ENCODE results near the gene ZNF639. TPM values are rescaled to one million over a fixed set of nuclear protein-coding genes. Genes with fewer than 3 reads are reported as not detected.
"Not testable (repeated sequence)": the region's sequence is repeated elsewhere in the genome, so short reads cannot be mapped to it uniquely, and the experiment has no call there.

ZNF639 gene
- total RNA-seq, 1 experiment from 2014 or later, result 39.3 TPM

GRCh38 chr3:179301645-179302044 lies 21.2 kb upstream of the ZNF639 start:
- H3K9me2 ChIP-seq (ENCODE audit: insufficient read depth), result no peaks in the 10 kb centered on the region
- CTCF ChIA-PET, result no interaction called here
- H3K4me2 ChIP-seq, result no peak overlapping the region
- TF ChIP-seq, protein P1, sequence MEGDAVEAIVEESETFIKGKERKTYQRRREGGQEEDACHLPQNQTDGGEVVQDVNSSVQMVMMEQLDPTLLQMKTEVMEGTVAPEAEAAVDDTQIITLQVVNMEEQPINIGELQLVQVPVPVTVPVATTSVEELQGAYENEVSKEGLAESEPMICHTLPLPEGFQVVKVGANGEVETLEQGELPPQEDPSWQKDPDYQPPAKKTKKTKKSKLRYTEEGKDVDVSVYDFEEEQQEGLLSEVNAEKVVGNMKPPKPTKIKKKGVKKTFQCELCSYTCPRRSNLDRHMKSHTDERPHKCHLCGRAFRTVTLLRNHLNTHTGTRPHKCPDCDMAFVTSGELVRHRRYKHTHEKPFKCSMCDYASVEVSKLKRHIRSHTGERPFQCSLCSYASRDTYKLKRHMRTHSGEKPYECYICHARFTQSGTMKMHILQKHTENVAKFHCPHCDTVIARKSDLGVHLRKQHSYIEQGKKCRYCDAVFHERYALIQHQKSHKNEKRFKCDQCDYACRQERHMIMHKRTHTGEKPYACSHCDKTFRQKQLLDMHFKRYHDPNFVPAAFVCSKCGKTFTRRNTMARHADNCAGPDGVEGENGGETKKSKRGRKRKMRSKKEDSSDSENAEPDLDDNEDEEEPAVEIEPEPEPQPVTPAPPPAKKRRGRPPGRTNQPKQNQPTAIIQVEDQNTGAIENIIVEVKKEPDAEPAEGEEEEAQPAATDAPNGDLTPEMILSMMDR (conservative IDR thresholded peaks at IDR 0.05), result no peak
- TF ChIP-seq EZH2 (IDR thresholded peaks at IDR 0.05; ENCODE audit: low read depth), result no peak
- no peaks in the 10 kb centered on the region for H3K9me3 ChIP-seq (ENCODE audit: insufficient read depth, low read depth)
- H4K20me1 ChIP-seq (ENCODE audit: insufficient read depth), result no peaks in the 10 kb centered on the region
- no peak for DNase-seq
- no TSS peak for BruUV-seq (replicated peaks)
- no peak overlapping the region for H3K4me3 ChIP-seq
- H3K4me1 ChIP-seq (replicated peaks; ENCODE audit: insufficient read depth), result no peaks in the 10 kb centered on the region
- 0 out of 2 replicates have a peak overlapping the region, but pooled peaks have one; percentile 4 for H2AFZ ChIP-seq
- H3F3A ChIP-seq (ENCODE audit: insufficient read depth, low read depth), result no peaks in the 10 kb centered on the region
- intact Hi-C loops (cut with micrococcal nuclease; ENCODE audit: unreplicated experiment), result no loop called here
- POLR2A ChIA-PET (ENCODE audit: unreplicated experiment), result no interaction called here
- H3K79me2 ChIP-seq (ENCODE audit: low read depth), result no peaks in the 10 kb centered on the region
- H3K36me3 ChIP-seq (ENCODE audit: low read depth), result no peaks in the 10 kb centered on the region
- no peaks in the 10 kb centered on the region for H3K27me3 ChIP-seq (ENCODE audit: insufficient read depth, low read depth)
- no peak overlapping the region for H3K27ac ChIP-seq

DNA sequence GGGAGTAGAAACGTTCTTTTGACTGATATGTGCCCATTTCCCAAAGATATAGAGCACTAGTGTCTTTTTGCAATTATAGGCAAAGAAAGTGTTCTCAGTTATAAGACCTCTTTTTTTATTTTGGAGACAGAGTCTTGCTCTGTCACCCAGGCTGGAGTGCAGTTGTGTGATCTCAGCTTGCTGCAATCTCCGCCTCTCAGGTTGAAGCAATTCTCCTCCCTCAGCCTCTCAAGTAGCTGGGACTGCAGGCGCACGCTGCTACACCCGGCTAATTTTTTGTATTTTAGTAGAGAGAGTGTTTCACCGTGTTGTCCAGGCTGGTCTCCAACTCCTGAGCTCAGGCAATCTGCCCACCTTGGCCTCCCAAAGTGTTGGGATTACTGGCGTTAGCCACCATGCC lies 20.7 kb upstream of the ZNF639 start:
- Histone ChIP-seq H2AFZ (0 out of 2 replicates have a peak overlapping the region, but pooled peaks have one; percentile 4), H3K9me3 (ENCODE audit: insufficient read depth, low read depth) (no peaks in the 10 kb centered on the region), H3K4me1 (replicated peaks; ENCODE audit: insufficient read depth) (no peaks in the 10 kb centered on the region), H4K20me1 (ENCODE audit: insufficient read depth) (no peaks in the 10 kb centered on the region), H3F3A (ENCODE audit: insufficient read depth, low read depth) (no peaks in the 10 kb centered on the region), H3K27ac (no peak overlapping the region), H3K27me3 (ENCODE audit: insufficient read depth, low read depth) (no peaks in the 10 kb centered on the region), H3K36me3 (ENCODE audit: low read depth) (no peaks in the 10 kb centered on the region), H3K4me2 (no peak overlapping the region), H3K9me2 (ENCODE audit: insufficient read depth) (no peaks in the 10 kb centered on the region), H3K4me3 (no peak overlapping the region), H3K79me2 (ENCODE audit: low read depth) (no peaks in the 10 kb centered on the region)
- BruUV-seq (replicated peaks), result no TSS peak
- DNase-seq, result no peak
- TF ChIP-seq EZH2 (IDR thresholded peaks at IDR 0.05; ENCODE audit: low read depth), result no peak
- TF ChIP-seq, protein P1 (conservative IDR thresholded peaks at IDR 0.05), result no peak
- intact Hi-C loops (cut with micrococcal nuclease; ENCODE audit: unreplicated experiment), result no loop called here
- ChIA-PET CTCF (no interaction called here), POLR2A (ENCODE audit: unreplicated experiment) (interaction anchor here (0.6 kb wide), 1 partner anchor 230 kb away, joined by 5 read pairs; no protein-coding TSS in a partner anchor)

- Histone ChIP-seq H3K79me2 (ENCODE audit: low read depth) (no peaks in the 10 kb centered on the region), H3F3A (ENCODE audit: insufficient read depth, low read depth) (no peaks in the 10 kb centered on the region), H3K36me3 (ENCODE audit: low read depth) (no peaks in the 10 kb centered on the region), H3K27ac (no peak overlapping the region), H3K27me3 (ENCODE audit: insufficient read depth, low read depth) (no peaks in the 10 kb centered on the region), H2AFZ (peak overlapping the region; percentile 53), H3K4me1 (replicated peaks; ENCODE audit: insufficient read depth) (no peaks in the 10 kb centered on the region), H4K20me1 (ENCODE audit: insufficient read depth) (no peaks in the 10 kb centered on the region), H3K4me3 (no peak overlapping the region), H3K9me2 (ENCODE audit: insufficient read depth) (no peaks in the 10 kb centered on the region), H3K4me2 (no peak overlapping the region), H3K9me3 (ENCODE audit: insufficient read depth, low read depth) (no peaks in the 10 kb centered on the region)
- BruUV-seq (replicated peaks), result no TSS peak
- intact Hi-C loops (cut with micrococcal nuclease; ENCODE audit: unreplicated experiment), result no loop called here
- no peak for DNase-seq
- ChIA-PET POLR2A (ENCODE audit: unreplicated experiment) (no interaction called here), CTCF (no interaction called here)
- TF ChIP-seq, protein P1 (conservative IDR thresholded peaks at IDR 0.05), result no peak
- TF ChIP-seq EZH2 (IDR thresholded peaks at IDR 0.05; ENCODE audit: low read depth), result no peak
Measured at GRCh38 chr3:179304605-179305004, 18.2 kb upstream of the ZNF639 start.

DNA sequence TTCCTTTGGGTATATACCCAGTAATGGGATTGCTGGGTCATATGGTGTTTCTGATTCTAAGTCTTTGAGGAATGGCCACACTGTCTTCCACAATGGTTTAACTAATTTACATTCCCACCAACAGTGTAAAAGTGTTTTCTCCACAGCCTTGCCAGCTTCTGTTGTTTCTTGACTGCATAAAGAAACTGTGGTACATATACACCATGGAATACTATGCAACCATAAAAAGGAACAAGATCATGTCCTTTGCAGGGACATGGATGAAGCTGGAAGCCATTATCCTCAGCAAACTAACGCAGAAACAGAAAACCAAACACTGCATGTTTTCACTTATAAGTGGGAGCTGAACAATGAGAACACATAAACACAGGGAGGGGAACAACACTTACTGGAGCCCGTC lies 15.5 kb upstream of the ZNF639 start:
- not testable (repeated sequence) for H4K20me1 ChIP-seq (ENCODE audit: insufficient read depth)

More for the DNA sequence above, 15.5 kb upstream of the ZNF639 start:
- H2AFZ ChIP-seq; POLR2A ChIA-PET (ENCODE audit: unreplicated experiment); H3K36me3 ChIP-seq (ENCODE audit: low read depth); H3F3A ChIP-seq (ENCODE audit: insufficient read depth, low read depth); BruUV-seq (replicated peaks); H3K27ac ChIP-seq; H3K4me2 ChIP-seq; DNase-seq; intact Hi-C loops (cut with micrococcal nuclease; ENCODE audit: unreplicated experiment); H3K79me2 ChIP-seq (ENCODE audit: low read depth); H3K4me3 ChIP-seq; H3K27me3 ChIP-seq (ENCODE audit: insufficient read depth, low read depth); H3K9me3 ChIP-seq (ENCODE audit: insufficient read depth, low read depth); H3K9me2 ChIP-seq (ENCODE audit: insufficient read depth); H3K4me1 ChIP-seq (replicated peaks; ENCODE audit: insufficient read depth): not testable (repeated sequence)
- CTCF ChIA-PET, result interaction anchor here (0.7 kb wide), 1 partner anchor 548 kb away, joined by 4 read pairs; no protein-coding TSS in a partner anchor
